HG03558 (cell line): Measurements from ENCODE around the gene ASL.
A peak's percentile ranks its signal among the peaks of the same experiment; 100 is the strongest.
"Not testable (repeated sequence)": the region's sequence is repeated elsewhere in the genome, so short reads cannot be mapped to it uniquely, and the experiment has no call there.

Experiments used
- ATAC-seq: cut with Tn5 transposase; IDR thresholded peaks from one replicate; pipeline ENCODE4 v1.9.1; 2021; ENCODE audit warnings: moderate number of reproducible peaks; ENCODE audit not compliant: unreplicated experiment; ENCODE audit errors: extremely low read depth

Gene ASL

DNA sequence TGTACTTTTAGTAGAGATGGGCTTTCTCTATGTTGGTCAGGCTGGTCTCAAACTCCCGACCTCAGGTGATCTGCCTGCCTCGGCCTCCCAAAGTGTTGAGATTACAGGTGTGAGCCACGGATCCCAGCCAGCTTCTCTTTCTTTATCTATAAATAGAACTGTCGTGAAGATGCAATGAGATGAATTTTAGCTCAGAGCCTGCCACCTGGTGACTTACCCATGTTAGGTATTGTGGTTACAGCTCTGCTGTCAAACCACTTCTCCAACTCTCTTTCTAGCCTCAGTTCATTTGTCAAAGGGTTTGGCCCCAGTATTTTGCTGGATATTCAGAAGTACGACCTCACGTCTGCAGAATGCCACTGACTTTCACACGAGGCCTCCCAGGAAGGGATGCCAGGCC lies 3.4 kb upstream of the ASL start:
- not testable (repeated sequence) for ATAC-seq

DNA sequence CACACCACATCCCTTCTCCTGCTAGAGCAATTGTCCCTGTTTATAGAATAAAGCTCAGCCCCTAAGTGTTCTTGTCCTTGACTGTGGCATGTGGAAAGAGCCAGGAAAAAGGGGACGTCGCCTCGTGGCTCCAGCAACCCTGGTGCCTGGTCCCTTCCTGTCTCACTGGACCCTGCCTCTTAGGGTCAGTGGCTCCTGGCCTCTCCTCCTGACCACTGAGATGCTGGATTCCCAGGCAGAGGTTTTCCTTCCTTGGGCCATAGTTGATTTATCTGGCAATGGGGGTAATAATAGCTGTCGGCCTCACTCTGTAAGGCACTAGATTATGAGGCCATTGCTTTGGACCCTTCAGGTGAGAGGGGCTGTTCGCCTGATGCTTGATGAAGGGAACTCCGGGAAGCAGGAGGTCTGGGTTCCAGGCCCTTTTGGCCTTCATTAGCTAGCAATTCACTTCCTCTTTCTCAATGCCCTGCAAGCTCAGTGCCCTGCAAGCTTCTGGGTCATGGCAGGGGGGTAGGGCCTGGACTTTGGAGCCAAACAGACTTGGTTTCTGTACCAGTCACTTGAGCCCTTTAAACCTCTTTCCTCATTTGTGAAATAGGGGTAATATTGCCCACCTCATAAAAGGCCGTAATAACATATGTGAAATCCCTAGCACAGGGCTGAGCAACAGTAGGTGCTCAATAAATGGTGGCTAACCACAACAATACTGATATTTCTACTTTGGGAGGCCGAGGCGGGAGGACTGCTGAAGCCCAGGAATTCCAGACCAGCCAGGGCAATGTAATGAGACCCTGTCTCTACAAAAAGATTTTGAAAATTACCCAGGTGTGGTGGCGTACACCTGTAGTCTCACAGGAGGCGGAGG lies 1.1 kb downstream of the ASL start:
- no peak for ATAC-seq

DNA sequence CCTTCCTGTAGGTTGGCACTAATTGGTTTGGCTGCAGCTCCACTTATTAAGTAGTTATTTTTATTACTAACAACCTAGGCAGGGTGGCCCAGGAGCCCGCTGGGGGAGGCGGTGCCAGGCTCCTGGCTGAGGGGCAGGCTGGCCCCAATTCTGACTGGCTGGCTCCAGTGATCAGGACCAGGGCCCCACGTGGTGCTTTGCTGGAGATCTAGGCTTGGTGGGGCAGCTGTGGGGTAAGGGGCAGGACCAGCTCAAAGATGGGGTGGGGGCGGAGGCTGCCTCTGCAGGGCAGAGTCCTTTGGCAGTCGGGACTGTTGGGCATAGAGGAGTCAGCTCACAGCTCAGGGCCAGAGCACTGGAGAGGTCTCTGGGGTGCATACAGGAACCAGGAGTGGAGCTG lies 2.4 kb downstream of the ASL start:
- no peak for ATAC-seq

DNA sequence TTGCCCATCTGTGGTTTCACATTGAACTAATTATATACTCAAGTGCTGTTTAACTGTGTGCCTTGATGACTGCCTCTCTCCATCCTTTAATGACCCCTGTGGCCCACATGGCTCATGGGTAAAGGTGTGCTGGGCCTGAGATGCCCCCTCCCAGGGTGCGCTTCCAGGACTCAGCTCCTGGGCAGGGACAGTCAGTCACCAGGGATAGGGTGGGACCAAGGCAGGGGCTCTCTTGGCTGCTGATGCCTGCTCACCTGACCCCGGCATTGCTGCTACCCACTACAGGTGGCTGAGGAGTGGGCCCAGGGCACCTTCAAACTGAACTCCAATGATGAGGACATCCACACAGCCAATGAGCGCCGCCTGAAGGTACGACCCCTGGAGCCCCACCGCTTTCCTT lies 6.5 kb downstream of the ASL start:
- ATAC-seq: no peak

DNA sequence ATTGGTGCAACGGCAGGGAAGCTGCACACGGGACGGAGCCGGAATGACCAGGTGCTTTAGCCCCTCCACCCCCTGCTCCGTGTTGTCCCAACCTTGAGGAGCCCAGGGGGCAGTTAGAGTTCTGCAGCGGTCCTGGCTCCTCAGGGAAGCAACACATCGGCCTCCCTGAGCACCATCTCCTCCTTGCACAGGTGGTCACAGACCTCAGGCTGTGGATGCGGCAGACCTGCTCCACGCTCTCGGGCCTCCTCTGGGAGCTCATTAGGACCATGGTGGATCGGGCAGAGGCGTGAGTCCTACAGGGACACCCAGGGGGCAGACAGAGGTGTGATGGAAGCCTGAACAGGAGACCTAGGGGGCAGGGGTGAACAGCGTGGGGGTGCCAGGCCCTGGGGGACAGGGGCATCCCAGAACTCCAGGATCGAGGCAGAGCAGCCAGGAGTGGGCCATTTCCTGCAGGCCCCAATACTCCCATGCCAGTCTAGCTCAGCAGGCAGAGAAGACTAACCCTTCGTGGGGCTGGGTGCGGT lies 7.3 kb downstream of the ASL start:
- ATAC-seq: no peak

DNA sequence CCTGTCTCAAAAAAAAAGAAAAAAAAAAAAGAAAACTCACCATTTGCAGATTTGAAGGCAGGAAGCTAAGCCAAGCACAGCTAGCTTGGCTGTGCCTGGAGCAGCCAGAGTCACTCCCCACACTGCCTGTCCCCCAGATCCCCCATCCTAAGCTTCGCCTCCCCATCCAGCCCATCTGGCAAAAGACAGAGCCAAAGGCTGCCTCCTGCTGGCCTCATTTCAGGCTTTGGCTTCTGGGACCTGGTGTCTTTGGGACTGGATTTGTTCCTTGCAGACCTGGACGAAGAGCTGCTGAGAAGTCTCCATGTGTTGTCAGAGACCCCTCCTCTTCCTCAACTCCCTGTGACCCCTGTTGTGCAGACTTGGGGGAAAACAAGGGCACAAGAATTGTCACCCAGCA lies 8.1 kb downstream of the ASL start:
- ATAC-seq: no peak

DNA sequence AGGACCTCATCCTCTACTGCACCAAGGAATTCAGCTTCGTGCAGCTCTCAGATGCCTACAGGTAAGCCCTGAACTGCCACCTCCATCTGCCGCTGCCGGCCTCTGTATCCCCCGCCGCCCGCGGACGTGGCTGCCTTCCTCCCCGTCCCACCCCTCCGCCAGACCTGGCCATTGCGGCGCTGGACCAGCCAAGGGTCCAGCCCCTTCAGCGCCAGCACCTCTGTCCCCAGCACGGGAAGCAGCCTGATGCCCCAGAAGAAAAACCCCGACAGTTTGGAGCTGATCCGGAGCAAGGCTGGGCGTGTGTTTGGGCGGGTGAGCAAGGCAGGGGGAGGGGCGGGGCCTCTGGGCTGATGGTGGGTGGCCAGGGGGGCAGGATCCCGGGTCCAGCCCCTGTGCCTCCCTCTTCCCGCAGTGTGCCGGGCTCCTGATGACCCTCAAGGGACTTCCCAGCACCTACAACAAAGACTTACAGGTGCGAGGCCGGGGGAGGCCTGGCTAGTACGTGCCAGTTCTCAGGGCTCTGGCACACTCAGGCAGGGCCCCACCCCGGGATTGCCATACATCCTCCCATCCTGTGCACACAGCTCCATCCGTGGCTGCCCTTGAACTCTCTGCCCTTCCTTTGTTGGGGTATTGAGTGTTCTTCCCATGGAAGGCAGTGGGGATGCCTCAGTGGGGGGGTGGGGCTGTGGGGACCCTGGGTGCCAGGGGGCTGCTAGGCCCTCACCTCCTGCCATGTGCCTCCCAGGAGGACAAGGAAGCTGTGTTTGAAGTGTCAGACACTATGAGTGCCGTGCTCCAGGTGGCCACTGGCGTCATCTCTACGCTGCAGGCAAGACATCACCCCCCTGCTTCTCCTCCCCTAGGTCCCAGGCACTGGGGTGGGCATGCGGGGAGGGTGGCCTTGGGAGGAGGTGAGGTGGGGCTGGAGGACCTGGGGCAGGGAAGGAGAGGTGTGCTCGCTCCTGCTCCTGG lies 13.5 kb downstream of the ASL start:
- no peak for ATAC-seq

DNA sequence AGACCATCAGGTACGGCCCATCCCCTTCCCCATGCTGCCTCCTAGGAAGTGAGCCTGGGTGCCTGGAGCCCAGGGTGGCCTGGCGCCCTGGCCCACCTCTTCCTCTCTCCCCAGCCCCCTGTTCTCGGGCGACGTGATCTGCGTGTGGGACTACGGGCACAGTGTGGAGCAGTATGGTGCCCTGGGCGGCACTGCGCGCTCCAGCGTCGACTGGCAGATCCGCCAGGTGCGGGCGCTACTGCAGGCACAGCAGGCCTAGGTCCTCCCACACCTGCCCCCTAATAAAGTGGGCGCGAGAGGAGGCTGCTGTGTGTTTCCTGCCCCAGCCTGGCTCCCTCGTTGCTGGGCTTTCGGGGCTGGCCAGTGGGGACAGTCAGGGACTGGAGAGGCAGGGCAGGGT lies 17.0 kb downstream of the ASL start:
- no peak for ATAC-seq

DNA sequence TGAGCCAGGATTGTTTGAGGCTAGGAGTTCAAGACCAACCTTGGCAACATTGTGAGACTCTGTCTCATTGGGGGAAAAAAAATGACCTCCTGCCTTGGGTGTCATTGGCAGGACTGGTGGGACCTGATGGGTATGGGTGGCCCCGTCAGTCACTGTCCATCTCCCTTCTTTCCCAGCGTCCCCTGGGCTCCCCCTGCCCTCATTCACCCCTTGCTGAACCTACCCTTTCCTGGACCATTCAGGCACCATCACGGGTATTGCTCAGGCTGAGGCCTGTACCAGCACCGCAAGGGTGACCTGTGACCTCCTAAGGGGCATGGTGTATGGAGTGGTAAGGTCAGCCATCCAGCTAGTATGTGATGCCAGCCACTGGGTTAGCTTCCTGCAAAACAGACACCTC lies 19.4 kb downstream of the ASL start:
- ATAC-seq: no peak

DNA sequence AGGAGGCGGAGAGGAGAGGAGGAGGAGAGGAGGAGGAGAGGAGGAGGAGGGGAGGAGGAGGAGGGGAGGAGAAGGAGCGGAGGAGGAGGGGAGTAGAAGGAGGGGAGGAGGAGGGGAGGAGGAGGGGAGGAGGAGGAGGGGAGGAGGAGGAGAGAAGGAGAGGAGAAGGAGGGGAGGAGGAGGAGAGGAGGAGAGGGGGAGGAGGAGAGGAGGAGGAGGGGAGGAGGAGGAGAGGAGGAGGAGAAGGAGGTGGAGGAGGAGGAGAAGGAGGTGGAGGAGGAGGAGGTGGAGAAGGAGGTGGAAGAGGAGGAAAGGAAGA lies 23.6 kb downstream of the ASL start:
- ATAC-seq: no peak

DNA sequence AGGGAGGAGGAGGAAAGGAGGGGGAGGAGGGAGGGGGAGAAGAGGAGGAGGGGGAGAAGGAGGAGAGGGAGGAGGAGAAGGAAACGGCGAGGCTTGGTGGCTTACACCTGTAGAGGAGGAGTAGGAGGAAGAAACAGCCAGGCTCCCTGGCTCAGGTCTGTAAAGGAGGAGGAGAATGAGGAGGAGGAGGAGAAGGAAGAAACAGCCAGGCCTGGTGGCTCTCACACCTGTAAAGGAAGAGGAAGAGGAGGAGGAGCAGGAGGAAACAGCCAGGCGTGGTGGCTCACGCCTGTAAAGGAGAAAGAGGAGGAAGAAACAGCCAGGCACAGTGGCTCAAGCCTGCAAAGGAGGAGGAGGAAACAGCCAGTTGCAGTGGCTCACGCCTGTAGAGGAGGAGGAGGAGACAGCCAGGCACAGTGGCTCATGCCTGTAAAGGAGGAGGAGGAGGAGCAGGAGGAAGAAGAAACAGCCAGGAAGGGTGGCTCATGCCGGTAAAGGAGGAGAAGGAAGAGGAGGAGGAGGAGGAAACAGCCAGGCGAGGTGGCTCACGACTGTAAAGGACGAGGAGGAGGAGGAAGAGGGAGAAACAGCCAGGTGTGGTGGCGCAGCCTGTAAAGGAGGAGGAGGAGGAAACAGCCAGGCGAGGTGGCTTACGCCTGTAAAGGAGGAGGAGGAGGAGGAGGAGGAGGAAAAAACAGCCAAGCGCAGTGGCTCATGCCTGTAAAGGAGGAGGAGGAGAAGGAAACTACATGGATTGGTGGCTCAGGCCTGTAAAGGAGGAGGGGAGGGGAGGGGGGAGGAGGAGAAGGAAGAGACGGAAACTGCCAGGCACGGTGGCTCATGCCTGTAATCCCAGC lies 24.2 kb downstream of the ASL start:
- peak; percentile 54 for ATAC-seq

DNA sequence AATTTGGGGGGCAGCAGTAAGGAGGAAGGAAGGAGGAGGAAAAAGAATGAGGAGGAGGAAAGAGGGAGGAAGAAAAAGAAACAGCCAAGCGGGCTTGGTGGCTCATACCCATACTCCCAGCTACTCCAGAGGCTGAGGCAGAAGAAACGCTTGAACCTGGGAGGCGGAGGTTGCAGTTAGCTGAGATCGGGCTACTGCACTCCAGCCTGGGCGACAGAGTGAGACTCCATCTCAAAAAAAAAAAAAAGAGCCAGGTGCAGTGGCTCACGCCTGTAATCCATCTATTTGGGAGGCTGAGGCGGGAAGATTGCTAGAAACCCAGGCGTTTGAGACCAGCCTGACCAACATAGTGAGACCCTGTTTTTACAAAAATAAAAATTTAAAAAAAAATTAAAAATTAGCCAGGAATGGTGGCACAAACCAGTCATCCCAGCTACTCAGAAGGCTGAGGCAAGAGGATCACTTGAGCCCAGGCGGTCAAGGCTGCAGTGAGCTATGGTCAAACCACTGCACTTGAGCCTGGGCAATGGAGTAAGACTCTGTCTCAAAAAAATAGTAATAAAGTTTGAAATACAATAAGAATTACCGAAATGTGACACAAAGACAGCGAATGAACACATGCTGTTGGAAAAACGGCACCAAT lies 24.9 kb downstream of the ASL start:
- ATAC-seq: no peak

DNA sequence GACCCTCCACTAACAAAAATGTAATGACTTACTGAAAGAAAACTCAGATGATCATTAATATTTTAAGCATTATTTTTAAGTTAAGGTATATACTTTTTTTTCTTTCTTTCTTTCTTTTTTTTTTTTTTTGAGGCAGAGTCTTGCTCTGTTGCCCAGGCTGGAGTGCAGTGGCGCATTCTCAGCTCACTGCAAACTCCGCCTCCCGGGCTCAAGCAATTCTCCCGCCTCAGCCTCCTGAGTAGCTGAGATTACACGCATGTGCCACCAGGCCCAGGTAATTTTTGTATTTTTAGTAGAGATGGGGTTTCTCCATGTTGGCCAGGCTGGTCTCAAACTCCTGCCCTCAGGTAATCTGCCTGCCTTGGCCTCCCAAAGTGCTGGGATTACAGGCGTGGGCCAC lies 26.5 kb downstream of the ASL start:
- ATAC-seq: not testable (repeated sequence)

DNA sequence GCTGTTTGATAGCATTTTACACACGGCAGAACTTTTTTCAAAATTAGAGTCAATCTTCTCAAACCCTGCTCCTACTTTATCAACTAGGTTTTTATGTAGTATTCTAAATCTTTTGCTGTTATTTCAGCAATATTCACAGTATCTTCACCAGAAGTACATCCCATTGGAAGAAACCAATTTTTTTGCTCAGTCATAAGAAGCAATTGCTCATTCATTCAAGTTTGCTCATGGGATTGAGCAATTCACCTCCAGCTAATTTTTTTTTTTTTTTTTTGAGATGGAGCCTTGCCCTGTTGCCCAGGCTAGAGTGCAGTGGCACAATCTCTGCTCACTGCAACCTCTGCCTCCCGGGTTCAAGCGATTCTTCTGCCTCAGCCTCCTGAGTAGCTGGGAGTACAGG lies 28.4 kb downstream of the ASL start:
- not testable (repeated sequence) for ATAC-seq

DNA sequence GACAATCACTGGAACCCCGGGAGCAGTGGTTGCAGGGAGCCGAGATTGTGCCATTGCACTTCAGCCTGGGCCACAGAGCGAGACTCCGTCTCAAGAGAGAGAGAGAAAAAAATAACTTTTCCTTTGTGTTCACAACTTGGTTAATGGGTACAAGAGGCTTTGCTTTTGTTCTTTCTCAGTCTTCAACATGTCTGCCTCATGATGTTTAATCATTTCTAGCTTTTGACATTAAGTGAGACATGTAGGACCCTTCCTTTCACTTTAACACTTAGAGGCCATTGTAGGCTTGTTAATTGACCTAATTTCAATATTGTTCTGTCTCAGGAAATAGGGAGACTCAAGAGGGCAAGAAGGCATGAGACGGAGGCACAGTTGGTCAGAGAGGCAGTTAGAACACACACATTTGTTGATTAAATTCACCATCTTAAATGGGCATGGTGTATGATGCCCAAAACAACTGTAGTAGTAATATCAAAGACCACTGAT lies 29.7 kb downstream of the ASL start:
- no peak for ATAC-seq

DNA sequence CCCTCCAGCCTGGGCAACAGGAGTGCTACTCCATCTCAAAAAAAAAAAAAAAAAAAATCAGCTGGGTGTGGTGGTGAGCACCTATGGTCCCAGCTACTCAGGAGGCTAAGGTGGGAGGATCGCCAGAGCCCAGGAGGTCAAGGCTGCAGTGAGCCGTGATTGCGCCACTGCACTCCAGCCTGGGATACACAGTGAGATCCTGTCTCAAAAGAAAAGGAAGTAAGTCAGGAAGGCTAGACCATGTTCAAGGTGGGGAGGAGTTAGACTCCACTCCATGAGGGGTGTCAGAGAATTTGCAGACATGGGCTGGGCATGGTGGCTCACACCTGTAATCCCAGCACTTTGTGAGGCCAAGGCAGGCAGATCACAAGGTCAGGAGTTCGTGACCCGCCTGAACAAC lies 32.8 kb downstream of the ASL start:
- not testable (repeated sequence) for ATAC-seq

DNA sequence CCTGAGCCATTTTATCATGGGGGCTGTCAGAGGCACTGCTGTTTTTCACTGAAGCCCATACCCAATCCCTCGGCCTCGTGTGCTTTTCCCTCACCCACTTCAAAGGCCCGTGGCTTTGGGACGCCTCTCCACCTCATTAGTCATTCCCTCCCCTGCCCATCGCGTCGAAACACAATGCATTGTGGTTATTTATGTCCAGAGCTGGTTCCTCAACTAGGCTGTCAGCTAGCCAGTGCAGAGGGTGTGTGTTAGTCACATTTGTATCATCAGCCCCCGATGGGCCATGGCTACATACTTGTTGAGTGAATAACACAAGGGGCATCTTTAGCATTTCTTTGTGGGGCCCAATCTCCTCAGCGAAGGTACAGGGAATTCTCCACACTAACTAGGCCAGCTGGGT lies 35.2 kb downstream of the ASL start:
- no peak for ATAC-seq

DNA sequence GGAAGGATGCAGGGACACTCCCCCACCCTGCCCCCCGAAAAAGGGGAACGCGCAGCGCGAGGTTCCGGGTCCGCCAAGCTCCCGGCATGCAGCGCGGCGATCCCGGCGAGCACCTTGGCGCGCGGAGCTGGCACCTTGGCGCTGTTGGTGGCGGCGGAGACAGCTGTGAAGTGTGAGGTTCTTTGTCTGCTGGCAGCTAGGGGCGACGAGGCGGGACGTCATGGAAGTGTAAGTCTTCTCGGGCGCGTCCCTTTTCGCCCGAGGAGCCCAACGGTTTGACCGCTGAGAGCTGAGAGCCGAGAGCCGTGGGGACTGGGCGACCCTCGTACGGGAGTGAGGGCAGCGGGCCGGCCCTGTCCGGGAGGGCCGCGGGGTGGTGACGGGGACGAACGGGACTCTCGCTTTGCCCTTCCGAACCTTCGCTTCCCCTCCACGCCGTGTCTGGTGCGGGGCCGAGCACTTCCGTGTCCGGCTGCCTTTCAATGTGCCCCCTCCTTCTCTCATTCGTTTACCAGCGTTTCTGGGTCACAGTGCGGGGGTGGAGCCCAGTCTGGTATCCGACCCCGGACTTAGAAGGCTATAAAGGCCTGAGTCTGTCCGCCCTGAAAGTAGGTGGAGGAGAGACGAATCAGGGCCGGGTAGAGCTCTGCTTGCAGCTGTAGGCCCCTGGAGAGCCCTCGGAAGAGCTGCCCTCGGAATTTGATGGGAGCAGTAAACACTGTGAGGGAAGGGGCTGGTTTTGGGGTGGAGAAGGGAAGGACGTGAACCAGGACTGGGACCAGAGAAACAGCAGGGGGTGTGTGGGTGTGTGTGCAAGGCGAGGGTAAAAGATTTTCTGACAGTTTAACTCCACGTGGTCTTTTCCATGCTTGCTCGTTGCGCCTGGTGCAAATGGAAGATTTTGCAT lies 39.4 kb downstream of the ASL start, which contains the start of gene CRCP:
Gene CRCP, plus strand, starts transcription at position 105 of the 907 bp plus-strand sequence. Its CDS starts 116 bp downstream, at position 221.
- peak; percentile 63 for ATAC-seq
